A673 (cell line): ENCODE data around the gene NAA38. TPM values are rescaled to one million over a fixed set of nuclear protein-coding genes. Genes with fewer than 3 reads are reported as not detected.
"Not testable (repeated sequence)": the region's sequence is repeated elsewhere in the genome, so short reads cannot be mapped to it uniquely, and the experiment has no call there.

ENCODE experiments used
- BruUV-seq: library from RNA; stranded (reverse); fragments of 400-500 nt; replicated peaks from 2 replicates; lab custom pipeline; 2021; lab: Mats Ljungman, UMichigan
- CTCF ChIA-PET: fragments of 300-600 bp; sonication (Branson Sonifier 250); formaldehyde crosslinking; loops from one replicate; lab custom pipeline; 2022; ENCODE audit warnings: antibody characterized with exemption; lab: Charles Lee
- POLR2A ChIA-PET: fragments of 300-600 bp; sonication (Branson Sonifier 250); formaldehyde crosslinking; loops from one replicate; lab custom pipeline; 2022; ENCODE audit warnings: antibody characterized with exemption; ENCODE audit not compliant: low non-redundant PET; lab: Charles Lee
- DNase-seq: peaks from one replicate; pipeline ENCODE4 v3.0.0-alpha.2; 2015; ENCODE audit warnings: low spot score
- H3K27ac ChIP-seq: fragments of 200-600 bp; sonication (generic); 2 replicates; pipeline ENCODE4 v1.5.1; 2016; ENCODE audit warnings: mixed run types, low read depth, mild to moderate bottlenecking, mixed read lengths, antibody characterized with exemption, low read length; ENCODE audit not compliant: poor library complexity, severe bottlenecking
- H3K27me3 ChIP-seq: fragments of 200-600 bp; sonication (generic); replicated peaks from 2 replicates; pipeline ENCODE4 v1.6.1; 2017; ENCODE audit warnings: mixed run types, low read depth, mild to moderate bottlenecking, mixed read lengths, antibody characterized with exemption, low read length; ENCODE audit not compliant: insufficient read depth, poor library complexity
- H3K36me3 ChIP-seq: fragments of 200-600 bp; sonication (generic); 2 replicates; pipeline ENCODE4 v1.6.1; 2016; ENCODE audit warnings: mixed run types, mild to moderate bottlenecking, mixed read lengths, antibody characterized with exemption, low read length; ENCODE audit not compliant: insufficient read depth, poor library complexity, severe bottlenecking
- H3K4me1 ChIP-seq: fragments of 200-600 bp; sonication (generic); 2 replicates; pipeline ENCODE4 v1.6.1; 2017; ENCODE audit warnings: mixed run types, mild to moderate bottlenecking, mixed read lengths, antibody characterized with exemption, low read length; ENCODE audit not compliant: insufficient read depth, poor library complexity, severe bottlenecking
- H3K4me3 ChIP-seq: fragments of 200-600 bp; sonication (generic); 2 replicates; pipeline ENCODE4 v1.5.1; 2016; ENCODE audit warnings: low read depth, mixed run types, mild to moderate bottlenecking, mixed read lengths, low read length; ENCODE audit not compliant: poor library complexity, severe bottlenecking
- H3K9me3 ChIP-seq: fragments of 200-600 bp; sonication (generic); 2 replicates; pipeline ENCODE4 v1.6.1; 2016; ENCODE audit warnings: mixed run types, low read depth, mild to moderate bottlenecking, mixed read lengths, antibody characterized with exemption, low read length; ENCODE audit not compliant: poor library complexity, severe bottlenecking
- CTCF ChIP-seq: fragments of 300-800, 200-600 bp; sonication (generic); conservative IDR thresholded peaks from 2 replicates; pipeline ENCODE4 v1.5.1; 2017; ENCODE audit warnings: low read depth, mild to moderate bottlenecking, antibody characterized with exemption, low read length, moderate library complexity, mixed read lengths
- EZH2 ChIP-seq: fragments of 200-600 bp; sonication (generic); IDR thresholded peaks from 2 replicates; pipeline ENCODE4 v1.6.1; 2017; ENCODE audit warnings: borderline replicate concordance, low read depth, mild to moderate bottlenecking, mixed read lengths, antibody characterized with exemption, low read length; ENCODE audit not compliant: poor library complexity, severe bottlenecking
- intact Hi-C: fragments of 100-400 bp; cut with micrococcal nuclease; formaldehyde crosslinking; loops from one replicate; pipeline ENCODE4 v1.10.0; 2022; ENCODE audit not compliant: unreplicated experiment
- total RNA-seq: library from RNA; stranded (reverse); gene quantifications from 2 replicates; pipeline ENCODE4 v1.2.3, GENCODE V29; 2021

NAA38 gene
- total RNA-seq, 1 experiment from 2014 or later, result 64.3 TPM

GRCh38 chr17:7811251-7811650 lies 46.1 kb downstream of the NAA38 start:
- H3K27me3 ChIP-seq, result no peaks in the 10 kb centered on the region
- no peaks in the 10 kb centered on the region for H3K36me3 ChIP-seq
- intact Hi-C loops, result no loop called here
- POLR2A ChIA-PET, result no interaction called here
- no peak overlapping the region for H3K4me3 ChIP-seq
- H3K4me1 ChIP-seq, result no peaks in the 10 kb centered on the region
- no peaks in the 10 kb centered on the region for H3K9me3 ChIP-seq
- TF ChIP-seq EZH2 (no peak), CTCF (no peak)
- CTCF ChIA-PET, result no interaction called here
- no peak for DNase-seq
- no TSS peak for BruUV-seq
- H3K27ac ChIP-seq, result no peak overlapping the region

- H3K9me3 ChIP-seq, intact Hi-C loops, H3K4me1 ChIP-seq, CTCF ChIA-PET, H3K4me3 ChIP-seq, H3K36me3 ChIP-seq, BruUV-seq, H3K27ac ChIP-seq, DNase-seq, H3K27me3 ChIP-seq, POLR2A ChIA-PET: not testable (repeated sequence)
Measured at GRCh38 chr17:7809791-7810343, 47.5 kb downstream of the NAA38 start.

GRCh38 chr17:7809086-7809790 lies 48.1 kb downstream of the NAA38 start:
- H3K9me3 ChIP-seq, result no peaks in the 10 kb centered on the region
- no peak overlapping the region for H3K4me3 ChIP-seq
- H3K27me3 ChIP-seq, result no peaks in the 10 kb centered on the region
- no peaks in the 10 kb centered on the region for H3K36me3 ChIP-seq
- no peak overlapping the region for H3K27ac ChIP-seq
- TF ChIP-seq EZH2 (no peak), CTCF (no peak)
- intact Hi-C loops, result no loop called here
- CTCF ChIA-PET, result no interaction called here
- DNase-seq, result no peak
- POLR2A ChIA-PET, result no interaction called here
- BruUV-seq, result no TSS peak
- H3K4me1 ChIP-seq, result no peaks in the 10 kb centered on the region

GRCh38 chr17:7807206-7807605 lies 50.2 kb downstream of the NAA38 start:
- Histone ChIP-seq H3K27me3 (no peaks in the 10 kb centered on the region), H3K4me3 (no peak overlapping the region), H3K9me3 (no peaks in the 10 kb centered on the region), H3K4me1 (no peaks in the 10 kb centered on the region), H3K36me3 (no peaks in the 10 kb centered on the region), H3K27ac (no peak overlapping the region)
- ChIA-PET CTCF (no interaction called here), POLR2A (no interaction called here)
- BruUV-seq, result no TSS peak
- intact Hi-C loops, result no loop called here
- no peak for TF ChIP-seq CTCF
- TF ChIP-seq EZH2, result no peak
- DNase-seq, result no peak
